Activated CD4-positive, alpha-beta T cell treated with anti-CD3 and anti-CD28 coated beads for 48 hours (primary cell): ENCODE data around the gene CEACAM19.
A peak's percentile ranks its signal among the peaks of the same experiment; 100 is the strongest.
"Not testable (repeated sequence)": the region's sequence is repeated elsewhere in the genome, so short reads cannot be mapped to it uniquely, and the experiment has no call there.

Experiments used
- DNase-seq: peaks from one replicate; pipeline ENCODE4 v3.0.0-alpha.2; 2020

CEACAM19 gene

DNA sequence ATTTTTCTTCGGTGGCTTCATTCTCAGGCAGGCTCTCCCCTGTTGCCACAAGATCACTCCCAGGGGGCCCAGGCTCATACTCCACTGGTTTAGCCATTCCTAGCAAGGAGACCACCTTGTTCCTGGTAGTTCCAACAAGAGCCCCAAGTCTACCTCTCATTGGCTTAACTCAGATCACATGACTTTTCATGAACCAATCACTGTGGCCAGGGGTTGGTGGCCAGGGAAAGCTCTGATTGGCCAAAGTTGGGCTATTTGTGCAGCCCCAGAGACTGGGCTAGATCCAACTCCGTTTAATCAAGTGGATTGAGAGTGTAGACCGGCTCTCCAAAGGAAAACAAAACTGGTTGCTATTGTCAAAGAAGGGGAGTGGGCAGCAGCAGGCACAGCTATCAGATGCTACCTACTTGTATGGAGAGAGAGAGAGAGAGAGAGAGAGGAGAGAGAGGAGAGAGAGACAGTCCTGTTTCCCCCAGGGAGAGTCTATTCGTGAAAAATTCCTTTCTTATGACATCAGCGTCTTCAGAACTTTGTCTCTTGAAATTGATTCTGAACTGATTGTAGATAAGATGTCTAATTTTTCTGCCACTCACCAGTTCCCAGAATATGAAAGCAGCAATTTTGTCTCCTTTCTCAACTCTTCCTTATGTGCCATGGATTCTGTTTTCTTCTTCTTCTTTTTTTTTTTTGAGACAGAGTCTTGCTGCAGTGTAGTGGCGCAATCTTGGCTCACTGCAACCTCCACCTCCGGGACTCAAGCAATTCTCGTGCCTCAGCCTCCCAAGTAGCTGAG lies 5.9 kb downstream of the CEACAM19 start:
- no peak for DNase-seq

DNA sequence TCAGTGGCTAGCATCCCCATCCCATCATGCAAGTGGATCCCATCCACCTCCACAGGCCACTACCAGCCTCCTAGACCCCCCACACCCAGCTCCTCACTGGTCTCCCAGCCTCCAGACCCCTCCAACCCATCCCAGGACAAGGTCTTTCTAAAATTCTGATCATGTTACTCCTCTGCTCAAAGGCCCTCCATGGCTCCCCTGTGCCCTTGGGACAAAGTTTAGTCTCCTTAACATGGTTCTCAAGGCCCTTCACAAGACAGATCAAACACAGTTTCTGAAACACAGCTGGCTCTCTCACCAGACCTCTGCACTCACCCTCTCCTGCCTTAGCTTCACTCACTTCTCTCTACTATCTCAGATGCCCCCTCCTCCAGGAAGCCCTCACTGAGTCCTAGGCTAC lies 9.3 kb downstream of the CEACAM19 start:
- DNase-seq: no peak

DNA sequence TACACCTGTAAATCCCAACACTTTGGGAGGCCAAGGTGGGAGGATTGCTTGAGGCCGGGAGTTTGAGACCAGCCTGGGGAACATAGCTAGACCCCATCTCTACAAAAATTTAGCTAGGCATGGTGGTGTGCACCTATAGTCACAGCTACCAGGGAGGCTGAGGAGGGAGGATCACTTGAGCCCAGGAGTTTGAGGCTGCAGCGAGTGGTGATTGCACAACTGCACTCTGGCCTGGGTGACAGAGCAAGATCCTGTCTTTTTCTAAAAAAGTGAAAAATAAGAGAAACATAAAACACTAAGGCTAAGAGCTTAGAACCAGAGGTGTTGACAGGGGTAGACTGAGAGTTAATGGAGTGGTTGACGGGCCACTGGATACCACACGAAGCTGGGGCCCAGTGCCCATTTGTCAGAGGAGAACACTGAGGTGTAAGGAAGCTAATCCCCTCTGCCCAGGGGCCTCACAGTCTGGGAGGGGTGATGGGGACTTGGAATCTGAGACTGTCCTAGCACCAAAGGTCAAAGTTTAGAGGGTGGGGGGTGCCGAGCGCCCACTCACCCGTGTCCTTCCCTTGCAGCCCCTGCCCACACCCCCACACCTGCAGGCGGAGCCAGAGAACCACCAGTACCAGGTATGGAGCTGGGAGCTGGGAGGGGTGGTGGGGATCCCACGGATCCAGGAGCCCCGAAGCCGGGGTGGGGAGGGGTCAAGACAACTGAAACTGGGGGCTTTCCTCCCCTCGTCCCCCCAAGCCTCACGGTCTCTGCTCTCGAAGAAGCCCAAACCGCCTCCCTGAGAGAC lies 10.9 kb downstream of the CEACAM19 start:
- DNase-seq: no peak

DNA sequence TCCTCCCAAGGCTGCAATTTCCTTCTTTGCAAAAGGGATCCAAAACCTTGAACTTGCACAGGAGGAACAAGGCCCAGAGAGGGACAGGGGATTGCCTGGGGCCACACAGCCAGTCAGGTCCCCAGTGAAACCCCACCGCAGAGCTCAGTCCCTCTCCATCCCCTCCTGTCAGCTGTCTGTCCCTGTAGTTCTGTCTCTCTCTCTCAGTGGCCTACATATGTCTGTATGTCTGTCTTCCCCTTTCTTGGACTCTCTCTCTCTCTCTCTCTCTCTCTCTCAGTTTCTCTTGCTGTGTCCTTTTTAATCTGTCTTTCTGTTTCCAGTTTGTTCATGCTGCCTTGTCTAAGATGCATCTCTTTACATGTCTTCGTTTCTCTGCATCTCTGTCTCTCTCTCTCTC lies 11.5 kb downstream of the CEACAM19 start:
- no peak for DNase-seq

DNA sequence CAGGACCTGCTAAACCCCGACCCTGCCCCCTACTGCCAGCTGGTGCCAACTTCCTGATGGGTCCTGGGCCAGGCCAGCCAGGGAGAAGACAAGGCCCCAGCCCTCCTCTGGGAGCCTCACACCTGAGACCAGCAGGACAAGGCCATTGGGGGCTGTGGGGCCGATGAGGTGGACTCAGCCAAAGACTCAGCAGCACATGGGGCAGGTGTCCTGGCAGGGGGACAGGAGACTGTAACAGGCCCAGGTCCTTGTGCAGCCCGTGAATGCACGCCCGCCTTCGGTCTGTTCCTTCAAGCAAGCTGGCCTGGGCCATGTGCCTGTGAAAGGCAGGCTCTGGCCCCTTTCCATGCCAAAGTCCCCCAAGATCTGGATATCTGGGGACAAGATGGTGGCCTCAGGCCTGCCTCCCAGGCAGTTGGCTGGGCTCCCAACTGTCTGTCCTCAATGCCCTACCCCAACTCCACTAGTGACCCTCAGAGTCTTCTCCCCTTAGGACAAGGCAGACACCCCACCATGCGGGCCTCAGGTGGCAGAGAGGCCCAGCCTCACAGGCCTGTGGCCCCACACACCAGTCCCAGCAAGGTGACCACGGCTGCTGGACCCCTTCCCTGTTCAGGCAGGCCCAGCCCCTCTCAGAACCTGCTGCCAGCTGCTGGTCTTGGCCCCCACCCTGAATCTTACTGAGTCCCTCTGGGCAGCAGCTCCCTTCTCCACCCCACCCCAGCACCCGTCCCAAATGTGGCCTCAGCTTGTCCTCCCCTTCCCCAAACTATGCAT lies 12.3 kb downstream of the CEACAM19 start:
- DNase-seq: no peak

DNA sequence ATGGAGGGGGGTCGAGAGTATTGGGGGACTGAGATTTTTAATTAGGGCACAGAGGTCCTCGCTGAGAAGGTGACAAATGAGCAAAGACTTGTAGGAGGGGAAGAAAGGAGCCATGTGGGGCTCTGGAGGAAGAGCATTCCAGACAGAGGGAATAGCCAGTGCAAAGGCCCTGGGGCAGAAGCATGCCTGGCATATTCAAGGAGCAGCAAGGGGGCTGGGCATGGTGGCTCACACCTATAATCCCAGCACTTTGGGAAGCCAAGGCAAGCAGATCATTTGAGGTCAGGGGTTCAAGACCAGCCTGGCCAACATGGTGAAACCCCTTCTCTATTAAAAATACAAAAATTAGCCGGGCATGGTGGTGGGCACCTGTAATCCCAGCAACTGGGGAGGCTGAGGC lies 13.1 kb downstream of the CEACAM19 start:
- DNase-seq: not testable (repeated sequence)

DNA sequence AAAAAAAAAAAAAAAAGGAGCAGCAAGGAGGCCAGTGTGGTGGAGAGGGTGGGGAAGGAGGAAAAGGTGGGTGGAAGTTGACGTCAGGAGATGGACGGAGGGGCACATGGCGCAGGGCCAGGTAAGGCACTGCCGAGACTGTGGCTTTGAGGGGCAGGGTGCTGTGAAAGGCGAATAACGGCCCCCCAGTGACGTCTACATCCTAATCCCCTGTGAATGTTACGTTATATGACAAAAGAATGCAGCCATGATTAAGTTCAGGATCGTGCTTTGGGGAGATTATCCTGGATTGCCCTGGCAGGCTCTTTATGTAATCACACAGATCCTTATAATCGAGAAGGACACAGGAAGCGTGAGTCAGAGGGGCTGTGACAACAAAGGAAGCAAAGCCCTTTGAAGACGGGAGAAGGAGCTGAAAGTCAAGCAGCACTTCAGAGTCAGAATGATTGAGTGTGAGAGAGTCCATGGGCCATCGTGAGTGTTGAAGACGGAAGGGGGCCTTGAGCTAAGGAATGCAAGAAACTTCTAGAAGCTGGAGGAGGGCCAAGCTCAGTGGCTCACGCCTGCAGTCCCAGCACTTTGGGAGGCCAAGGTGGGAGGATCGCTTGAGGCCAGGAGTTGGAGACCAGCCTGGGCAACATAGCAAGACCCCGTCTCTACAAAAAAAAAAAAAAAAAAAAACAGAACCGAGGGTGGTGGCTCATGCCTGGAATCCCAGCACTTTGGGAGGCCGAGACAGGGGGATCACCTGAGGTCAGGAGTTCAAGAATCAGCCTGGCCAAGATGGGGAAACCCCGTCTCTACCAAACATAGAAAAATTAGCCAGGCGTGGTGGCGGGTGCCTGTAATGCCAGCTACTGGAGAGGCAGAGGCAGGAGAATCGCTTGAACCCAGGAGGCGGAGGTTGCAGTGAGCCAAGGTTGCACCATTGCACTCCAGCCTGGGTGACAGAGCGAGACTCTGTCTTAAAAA lies 13.9 kb downstream of the CEACAM19 start:
- no peak for DNase-seq

DNA sequence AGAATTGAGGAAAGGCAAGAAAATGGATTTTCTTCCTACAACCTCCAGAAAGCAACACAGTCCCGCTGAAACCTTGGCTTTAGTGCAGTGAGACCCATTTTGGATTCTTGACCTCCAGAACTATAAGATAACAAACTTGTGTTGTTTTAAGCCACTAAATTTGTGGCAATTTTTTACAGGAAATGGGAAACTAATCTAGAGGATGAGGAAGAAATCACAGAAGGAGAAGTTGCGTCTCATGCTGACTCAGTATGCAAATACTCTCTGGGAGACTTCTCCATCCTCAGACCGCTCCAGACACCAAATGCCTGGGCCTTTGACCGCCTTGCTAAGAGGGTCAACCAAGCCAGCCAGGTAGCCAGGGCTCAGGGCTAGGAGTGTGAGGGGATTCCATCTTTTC lies 14.6 kb downstream of the CEACAM19 start:
- no peak for DNase-seq

DNA sequence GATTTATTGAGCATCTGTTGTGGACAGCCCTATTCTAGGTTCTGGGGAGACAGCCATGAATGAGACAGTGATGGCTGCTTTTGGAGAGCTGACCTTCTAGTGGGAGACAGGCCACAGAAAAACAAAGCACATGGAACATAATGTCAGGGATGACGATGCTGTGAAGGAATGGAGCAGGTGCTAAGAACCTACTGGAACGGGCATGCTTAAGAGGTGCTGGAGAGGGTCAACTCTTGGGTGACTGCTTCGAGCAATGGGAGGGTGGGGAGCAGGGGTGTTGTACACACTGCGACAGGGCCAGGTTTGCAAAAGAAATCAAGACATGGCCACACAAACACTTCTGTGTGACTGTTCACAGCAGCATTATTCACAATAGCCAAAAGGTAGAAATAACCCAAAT lies 15.6 kb downstream of the CEACAM19 start:
- DNase-seq: no peak

DNA sequence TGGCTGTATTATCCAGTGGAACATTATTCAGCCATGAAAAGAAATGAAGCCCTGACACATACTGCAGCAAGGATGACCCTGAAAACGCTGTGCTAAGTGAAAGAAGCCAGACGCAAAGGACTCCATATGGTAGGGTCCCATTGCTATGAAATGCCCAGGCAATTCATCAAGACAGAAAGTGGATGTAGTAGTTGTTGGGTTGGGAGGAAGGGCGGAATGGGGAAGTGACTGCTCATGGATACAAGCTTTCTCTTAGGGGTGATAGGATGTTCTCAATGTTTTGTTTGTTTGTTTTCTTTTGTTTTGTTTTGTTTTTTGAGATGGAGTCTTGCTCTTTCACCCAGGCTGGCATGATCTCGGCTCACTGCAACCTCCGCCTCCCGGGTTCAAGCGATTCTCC lies 16.6 kb downstream of the CEACAM19 start:
- no peak for DNase-seq

DNA sequence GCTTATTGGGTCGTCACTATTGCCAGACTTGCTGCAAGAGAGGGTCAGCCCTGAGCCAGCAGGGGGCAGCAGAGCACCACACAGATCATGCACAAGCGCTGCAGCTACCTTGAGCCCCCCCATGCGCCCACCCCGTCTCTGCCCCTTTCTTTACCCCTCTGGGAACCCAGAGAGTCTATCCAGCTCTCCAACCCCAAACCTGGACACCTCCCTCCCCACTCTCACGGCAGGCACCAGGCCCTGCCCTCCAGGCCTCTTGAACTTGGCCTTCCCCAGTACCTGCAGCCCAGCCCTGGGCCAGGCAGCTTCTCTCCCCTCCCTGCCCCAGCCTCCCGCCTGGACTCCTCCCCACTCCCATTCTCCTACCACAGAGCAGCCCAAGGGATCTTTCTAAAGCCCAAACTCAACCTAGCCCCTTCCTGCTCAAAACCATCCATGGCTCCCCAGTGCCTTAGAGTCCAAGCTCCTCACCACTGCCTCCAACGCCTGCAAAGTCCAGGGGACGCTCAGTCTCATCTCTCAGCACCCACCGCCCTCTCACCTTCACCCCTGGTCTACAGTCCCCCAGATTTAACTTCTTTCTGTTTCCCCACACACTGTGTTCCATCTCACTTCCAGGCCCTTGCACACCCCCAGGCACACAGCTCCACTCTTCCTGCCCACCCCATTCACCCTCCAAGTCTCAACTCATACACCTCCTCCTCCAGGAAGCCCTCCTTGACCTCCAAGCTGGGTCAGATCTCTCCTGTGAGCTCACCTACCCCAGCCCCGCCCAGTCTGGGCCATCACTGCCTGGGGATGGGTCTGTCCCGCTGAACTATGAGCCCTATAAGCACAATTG lies 18.2 kb downstream of the CEACAM19 start:
- DNase-seq: peak; percentile 86

DNA sequence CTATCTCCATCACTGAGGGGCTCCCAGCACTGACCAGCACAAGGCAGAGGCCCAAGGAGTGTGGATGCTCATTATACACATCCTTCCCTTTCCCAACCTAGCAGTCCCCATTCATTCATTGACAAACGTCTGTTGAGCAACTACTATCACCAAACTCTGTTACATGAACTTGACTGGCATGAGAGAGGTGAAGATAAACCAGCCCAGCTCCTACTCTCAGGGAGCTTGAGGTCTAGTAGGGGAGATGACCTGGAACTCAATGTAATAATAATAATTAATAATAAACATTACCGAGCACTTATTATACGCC lies 18.8 kb downstream of the CEACAM19 start:
- DNase-seq: no peak

DNA sequence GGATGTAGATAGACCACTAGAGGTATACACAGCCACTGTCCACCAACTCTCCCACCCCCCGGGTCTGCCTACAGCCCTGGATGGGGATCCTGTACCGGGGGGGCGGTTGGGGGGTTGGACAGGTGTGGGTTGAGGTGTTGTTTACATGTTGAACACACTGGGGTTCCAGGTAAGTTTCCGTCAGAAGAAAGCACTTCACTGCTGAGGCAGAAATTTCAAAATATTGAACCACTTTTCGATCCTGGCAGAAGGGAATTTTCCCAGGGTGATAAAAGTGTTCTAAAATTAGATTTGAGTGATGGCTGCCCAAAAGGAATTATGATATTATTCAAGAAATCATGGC lies 21.1 kb downstream of the CEACAM19 start:
- no peak for DNase-seq

DNA sequence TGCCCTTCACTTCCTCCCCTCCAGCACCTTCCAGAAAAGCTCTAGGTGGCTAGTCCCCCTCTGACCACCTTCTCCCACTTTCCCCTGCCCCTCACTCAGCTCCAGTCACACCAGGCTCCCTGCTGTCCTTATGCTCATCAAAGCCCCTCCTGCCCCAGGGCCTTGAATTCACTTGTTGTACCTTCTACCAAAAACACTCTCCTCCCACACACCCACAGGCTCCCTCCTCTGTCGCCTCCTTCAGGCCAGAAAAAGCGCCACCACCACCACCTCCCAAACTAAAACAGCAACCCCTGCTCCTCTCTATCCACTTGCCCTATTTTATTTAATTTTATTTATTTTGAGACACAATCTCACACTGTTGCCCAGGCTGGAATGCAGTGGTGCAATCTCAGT lies 22.9 kb downstream of the CEACAM19 start:
- DNase-seq: peak; percentile 70

DNA sequence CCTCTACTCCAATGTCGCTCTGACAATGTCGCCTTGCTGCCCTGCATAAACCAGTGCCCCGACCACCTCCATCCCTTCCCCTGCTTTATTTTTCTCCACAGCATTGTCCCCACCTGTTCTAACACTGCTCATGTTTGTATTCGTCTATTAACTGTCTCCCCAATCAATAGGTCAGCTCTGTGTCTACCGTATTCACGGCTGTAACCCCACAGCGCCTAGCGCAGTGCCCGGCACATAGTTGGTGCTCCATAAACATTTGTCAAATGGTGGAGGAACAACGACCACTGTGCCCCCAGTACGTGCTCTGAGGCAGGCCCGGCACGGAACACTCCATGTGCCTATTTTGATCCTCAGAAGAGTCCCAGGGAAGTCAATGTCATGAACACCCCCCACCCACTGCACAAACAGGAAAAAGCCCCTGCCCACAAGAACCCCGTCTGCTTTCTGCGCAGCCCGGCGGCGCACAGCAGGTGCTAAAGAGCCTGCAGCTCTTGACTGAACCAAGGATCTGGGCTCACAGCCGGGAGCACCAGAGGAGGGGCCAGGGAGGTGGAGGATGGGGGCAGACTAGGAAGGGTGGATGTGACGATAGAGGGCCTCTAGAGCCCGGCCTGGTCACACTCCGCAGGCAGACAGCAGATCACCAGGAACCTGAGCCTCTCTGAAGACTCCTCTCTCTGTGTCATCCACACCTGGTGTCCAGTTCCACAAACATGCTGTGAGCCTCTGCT lies 25.8 kb downstream of the CEACAM19 start:
- no peak for DNase-seq

DNA sequence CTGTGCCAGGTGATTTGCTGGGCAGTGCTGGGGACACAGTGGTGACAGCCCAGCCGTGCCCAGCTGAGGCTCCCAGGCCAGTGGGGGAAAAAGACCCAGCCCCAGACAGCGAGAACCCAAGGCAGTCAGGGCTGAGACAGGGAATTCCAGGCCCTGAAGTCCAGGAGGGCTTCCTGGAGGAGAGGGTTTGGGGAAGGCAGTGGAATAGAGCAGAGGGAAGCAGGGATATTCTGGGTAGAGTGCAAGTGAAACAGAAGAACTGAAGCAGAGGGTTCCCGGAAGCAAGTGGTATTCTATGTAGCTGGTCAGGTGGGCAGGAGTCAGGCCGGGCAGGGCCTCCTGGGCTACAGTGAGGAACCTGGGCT lies 26.4 kb downstream of the CEACAM19 start:
- no peak for DNase-seq

DNA sequence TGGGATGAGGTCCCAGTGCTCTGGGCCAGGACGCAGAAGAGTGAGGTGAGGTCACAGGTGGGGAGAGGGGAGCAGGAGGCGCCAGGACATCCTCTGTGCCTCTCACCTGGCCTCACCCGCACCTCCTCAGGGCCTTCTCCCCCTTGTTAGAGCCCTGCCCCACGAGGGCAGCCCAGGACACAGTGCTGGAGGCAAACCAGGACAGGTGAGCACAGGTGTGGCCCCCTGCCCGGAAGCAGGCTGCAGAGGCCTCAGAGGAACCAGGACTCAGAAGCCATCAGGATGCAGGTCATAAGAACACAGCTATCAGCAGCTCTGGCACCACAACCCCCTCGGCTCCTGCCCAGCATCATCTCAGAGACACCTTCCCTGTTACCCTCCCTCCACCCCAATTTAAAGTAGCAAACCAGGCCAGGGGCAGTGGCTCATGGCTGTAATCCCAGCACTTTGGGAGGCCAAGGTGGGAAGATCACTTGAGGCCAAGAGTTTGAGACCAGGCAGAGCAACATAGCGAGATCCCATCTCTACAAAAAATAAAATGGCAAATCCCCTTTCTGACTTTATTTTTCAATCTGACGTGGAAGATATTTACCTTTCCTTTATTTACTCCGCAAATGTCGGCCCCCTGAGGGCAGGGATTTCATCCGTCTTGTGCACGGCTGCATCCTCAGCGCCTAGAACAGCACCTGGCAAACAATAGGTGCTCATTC lies 27.4 kb downstream of the CEACAM19 start, which contains the start of gene CEACAM16:
CEACAM16 (plus strand) TSS at position 660 of the 710 bp plus-strand sequence. CDS start 2,306 bp downstream, outside the sequence.
- no peak for DNase-seq

DNA sequence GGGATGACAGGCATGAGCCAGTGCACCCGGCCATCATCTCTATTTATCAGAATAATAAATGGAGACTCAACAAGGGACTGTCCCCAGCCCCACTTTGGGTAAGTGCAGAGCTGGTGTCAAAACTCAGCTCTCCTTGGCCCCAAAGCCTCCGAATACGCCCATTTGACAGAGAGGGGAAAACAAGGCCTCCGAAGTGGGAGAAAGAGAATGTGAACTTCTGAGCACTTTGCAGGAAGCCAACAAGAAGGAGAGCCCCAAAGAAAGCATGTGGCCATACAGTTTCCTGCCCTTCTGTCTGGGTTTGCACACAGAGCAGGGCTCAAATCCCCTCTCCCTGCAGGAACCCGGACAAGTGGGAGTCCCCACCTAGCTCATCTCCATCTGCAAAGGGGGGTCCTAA lies 29.3 kb downstream of the CEACAM19 start:
- no peak for DNase-seq

DNA sequence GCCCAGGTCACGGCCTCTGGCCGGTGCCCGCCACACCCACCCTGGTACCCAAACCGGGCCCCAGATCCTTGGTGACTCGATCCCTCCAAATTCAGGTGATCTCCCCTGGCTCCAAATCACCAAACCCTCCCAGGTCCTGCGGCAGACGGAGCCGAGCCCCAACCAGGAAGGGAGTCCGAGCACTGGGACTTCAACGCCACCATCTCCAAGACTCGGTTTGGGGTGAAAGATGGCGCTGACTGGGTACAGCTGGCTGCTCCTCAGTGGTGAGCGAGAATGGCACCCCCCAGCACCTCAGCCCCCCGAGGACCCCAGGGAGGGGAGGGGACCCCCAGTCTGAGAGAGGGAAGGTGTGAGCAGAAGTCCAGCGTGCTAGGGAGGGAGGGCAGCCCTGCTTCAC lies 29.9 kb downstream of the CEACAM19 start:
- DNase-seq: no peak

DNA sequence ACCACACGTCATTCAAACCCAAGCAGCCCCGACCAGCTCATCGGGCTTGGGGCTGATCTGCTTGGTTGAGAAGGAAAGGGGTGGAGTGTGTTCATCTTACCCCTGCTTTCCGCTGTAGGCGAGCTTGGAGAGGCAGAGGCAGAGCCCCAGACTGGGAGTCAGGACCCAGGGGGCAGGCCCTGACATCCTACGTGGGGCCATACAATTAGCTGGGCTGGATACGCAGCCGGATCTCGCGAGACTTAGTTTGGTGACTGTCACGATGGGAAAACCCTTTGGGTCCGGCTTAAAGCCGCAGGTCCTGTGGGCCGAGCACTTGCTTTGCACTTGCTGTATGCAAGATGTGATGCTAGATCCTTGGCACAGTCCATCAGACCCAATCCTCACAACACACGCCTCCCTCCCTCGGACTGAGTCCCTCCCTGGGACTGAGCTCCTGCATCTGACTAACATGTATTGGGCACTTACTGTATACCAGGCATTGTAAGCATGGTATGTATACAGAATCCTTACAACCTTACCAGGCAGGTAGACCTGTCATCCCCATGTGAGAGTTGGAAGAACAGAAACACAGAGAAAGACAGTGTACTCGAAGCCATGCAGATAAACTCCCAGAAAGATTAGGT lies 31.4 kb downstream of the CEACAM19 start:
- DNase-seq: no peak
